HG03108 (cell line): ENCODE measurements around the gene IL6.
"Not testable (repeated sequence)": the region's sequence is repeated elsewhere in the genome, so short reads cannot be mapped to it uniquely, and the experiment has no call there.

ENCODE experiments used
- ATAC-seq: cut with Tn5 transposase; IDR thresholded peaks from one replicate; pipeline ENCODE4 v1.9.1; 2021; ENCODE audit warnings: moderate library complexity; ENCODE audit not compliant: unreplicated experiment

The IL6 gene

DNA sequence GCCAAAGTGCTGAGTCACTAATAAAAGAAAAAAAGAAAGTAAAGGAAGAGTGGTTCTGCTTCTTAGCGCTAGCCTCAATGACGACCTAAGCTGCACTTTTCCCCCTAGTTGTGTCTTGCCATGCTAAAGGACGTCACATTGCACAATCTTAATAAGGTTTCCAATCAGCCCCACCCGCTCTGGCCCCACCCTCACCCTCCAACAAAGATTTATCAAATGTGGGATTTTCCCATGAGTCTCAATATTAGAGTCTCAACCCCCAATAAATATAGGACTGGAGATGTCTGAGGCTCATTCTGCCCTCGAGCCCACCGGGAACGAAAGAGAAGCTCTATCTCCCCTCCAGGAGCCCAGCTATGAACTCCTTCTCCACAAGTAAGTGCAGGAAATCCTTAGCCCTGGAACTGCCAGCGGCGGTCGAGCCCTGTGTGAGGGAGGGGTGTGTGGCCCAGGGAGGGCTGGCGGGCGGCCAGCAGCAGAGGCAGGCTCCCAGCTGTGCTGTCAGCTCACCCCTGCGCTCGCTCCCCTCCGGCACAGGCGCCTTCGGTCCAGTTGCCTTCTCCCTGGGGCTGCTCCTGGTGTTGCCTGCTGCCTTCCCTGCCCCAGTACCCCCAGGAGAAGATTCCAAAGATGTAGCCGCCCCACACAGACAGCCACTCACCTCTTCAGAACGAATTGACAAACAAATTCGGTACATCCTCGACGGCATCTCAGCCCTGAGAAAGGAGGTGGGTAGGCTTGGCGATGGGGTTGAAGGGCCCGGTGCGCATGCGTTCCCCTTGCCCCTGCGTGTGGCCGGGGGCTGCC, at the start of gene IL6:
Gene IL6, plus strand, starts transcription at position 294 of the 807 bp plus-strand sequence. Its CDS starts 63 bp downstream, at position 357.
- ATAC-seq = no peak

DNA sequence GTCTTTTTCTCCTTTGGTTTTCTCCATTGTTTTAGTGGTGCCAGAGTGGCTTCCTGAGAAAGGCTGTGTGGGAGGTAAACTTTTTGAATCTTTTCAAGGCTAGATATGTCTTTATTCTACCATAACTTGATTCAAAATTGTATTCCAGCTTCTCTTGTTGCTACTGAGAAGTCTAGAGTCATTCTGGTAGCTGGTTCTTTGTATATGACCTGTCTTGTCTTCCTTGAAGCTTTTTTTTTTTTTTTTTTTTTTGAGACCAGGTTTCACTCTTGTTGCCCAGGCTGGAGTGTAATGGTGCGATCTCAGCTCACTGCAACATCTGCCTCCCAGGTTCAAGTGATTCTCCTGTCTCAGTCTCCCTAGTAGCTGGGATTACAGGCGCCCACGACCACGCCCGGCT, 49.7 kb upstream of the IL6 start:
- not testable (repeated sequence) for ATAC-seq

DNA sequence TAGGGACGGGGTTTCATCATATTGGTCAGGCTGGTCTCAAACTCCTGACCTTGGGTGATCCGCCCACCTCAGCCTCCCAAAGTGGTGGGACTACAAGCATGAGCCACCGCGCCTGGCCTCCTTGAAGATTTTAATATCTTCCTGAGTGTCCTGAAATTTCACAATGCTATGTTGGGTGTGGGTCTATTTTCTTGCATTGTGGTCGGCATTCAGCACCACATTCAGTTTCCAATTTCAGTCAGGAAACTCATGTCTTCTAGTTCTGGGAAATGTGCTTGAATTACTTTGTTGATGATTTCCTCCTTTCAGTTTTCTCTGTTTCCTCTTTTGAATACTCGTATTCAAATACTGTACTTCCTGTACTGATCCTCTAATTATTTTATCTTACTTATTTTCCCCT, 49.3 kb upstream of the IL6 start:
- ATAC-seq = no peak

DNA sequence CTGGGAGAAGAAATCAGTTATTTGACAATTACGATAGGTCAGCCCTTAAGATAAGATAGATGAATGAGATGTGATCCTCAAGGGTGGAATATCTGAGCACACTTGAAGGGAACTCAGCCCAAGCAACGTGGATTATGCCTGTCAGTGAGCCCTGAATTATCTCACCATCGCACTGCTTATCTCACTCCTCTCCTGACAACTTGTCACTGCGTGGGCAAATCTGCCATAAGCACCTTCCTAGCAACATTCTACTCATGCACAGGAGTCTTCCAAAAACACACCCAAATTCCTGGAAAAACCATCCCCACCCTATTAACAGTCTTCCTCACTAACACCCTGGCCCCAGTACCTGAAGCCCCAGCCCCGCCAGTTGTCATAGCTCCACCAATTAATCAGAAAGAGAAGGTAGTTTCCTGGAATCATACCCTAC, 46.5 kb upstream of the IL6 start:
- ATAC-seq = no peak

DNA sequence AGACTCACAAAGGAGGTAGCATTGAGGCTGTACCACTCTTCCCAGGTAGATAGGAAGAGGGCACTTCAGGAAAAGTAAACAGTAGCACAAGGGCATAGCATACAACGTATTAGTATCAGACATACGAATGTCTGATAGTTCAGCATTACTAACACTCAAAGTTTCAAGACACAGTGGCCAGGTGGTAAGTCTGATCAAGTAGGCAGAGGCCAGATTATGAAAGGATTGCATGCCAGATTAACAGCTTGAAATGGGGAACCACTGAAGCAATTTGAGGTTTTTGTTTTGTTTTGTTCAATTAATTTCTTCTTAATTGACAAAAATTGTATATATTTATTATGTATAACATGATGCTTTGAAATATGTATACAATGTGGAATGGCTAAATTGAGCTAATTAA, 45.7 kb upstream of the IL6 start:
- ATAC-seq = no peak

DNA sequence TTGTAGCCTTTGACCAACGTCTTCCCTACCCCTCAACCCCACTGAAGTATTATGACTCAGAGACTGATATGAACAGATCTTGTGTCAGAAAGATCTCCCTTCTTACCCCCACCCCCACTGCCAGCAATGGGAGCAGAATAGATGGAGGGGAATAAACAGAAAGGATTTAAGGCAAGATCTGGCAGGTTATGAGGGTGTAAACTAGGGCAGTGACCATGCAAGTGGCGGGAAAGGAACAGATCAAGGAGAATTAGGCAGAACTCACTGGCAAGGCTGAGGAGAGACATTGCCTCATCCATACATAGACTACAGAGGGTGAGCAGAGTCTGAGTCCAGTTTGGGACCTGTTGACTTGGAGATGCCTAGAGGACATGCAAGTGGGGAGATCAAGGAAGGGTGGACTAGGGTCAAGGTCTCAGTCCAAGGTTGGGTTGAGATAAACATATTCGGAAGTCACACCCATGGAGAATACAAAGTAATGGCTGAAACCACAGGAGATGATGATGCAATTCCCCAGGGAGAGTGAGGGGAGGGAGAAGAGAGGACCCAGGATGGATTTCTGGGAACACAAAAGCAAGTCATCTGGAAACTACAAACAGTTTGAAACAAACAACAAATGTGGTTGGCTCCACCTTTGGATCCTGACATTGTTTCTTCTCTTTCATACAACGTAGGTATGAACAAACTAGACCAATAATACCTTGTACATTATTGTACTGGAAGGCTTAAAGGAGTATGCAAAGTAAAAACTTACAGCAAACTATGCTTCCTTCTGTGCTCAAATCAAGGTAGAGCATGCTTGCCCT, 44.9 kb upstream of the IL6 start:
- no peak for ATAC-seq

DNA sequence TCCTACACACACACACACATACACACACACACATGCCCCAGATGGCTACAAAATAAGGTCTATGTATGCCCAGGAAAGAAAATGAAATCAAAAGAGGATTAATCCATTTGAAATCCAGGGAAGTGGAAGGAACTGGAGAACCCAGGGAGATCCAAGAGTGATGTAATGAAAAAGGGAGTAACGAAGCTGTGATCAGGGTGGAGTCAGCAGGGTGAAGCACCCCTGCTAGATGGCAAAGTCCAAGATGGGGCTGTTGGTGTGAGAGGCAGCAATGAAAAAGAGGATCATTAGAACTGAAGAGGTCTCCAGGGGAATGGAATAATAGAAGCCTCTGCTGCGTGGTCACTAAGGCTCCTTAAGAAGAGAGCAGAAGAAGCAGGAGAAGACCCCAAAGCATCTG, 43.6 kb upstream of the IL6 start:
- no peak for ATAC-seq

DNA sequence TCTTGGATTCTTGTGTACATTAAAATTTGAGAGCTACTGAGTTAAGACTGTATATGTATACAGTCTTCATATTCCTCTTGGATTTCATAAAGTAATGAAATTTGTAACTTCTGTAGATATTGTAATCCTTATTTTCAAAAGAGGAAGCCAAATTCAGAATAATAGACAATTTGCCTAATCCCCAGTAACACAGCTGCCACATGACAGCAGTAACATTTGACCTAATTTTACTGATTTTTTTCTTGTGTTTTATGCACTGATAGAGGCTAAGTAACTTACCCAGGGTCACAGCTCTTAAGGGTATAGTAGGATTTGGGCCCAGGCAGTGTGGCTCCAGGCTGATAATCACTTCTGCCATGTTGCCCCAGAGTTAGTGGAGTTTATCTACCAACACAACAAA, 40.4 kb upstream of the IL6 start:
- no peak for ATAC-seq

DNA sequence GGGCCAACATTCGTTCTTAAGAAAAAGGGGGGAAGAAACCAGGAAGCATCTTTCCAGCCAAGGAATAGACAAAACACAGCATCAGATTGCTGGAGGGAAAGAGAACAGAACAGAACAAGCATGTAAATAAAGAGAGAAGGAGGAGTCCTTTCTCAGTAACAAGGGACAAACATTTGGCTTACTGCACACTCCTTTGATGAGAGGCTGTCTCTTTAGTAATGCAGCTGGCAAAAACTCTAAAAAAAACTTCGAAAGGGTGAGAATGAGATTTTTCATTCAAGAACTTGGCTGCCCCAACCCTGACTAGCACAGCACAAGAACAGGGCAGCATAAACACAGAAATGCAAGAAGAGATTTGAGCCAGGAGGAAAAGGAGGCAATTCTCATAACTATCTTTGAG, 38.9 kb upstream of the IL6 start:
- ATAC-seq = no peak

DNA sequence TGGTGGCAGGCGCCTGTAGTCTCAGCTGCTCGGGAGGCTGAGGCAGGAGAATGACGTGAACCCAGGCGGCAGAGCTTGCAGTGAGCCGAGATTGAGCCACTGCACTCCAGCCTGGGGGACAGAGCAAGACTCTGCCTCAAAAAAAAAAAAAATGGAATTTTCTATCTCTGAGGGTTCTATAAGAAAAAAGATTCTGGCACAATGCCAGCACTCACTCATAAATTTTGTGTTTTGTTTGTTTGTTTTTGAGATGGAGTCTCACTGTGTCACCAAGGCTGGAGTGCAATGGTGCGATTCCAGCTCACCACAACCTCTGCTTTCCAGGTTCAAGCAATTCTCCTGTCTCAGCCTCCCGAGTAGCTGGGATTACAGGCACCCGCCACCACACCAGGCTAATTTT, 38.1 kb upstream of the IL6 start:
- ATAC-seq = not testable (repeated sequence)

DNA sequence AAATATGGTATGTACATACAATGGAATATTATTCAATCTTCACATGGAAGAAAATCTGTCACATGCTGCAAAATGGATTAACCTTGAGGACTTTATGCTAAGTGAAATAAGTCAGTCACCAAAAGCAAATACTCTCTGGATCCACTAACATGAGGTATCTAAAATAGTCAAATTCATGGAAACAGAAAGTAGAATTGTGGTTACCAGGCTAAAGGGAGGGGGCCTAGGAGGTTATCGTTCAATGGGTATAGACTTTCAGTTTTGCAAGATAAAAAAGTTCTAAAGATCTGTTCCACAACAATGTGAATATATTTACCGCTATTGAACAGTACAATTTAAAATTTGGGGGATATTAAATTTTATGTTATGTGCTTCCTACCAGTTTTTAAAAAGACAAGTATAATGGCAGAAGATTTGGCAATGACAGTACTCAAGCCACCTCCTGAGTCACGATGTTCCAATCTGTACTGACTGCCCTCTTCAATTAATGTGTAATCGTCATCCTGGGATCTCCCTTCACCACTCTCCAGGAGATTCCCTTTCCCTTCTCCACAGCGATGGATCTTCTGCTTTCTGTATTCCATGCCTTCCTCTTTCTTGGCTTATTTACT, 32.3 kb upstream of the IL6 start:
- no peak for ATAC-seq

DNA sequence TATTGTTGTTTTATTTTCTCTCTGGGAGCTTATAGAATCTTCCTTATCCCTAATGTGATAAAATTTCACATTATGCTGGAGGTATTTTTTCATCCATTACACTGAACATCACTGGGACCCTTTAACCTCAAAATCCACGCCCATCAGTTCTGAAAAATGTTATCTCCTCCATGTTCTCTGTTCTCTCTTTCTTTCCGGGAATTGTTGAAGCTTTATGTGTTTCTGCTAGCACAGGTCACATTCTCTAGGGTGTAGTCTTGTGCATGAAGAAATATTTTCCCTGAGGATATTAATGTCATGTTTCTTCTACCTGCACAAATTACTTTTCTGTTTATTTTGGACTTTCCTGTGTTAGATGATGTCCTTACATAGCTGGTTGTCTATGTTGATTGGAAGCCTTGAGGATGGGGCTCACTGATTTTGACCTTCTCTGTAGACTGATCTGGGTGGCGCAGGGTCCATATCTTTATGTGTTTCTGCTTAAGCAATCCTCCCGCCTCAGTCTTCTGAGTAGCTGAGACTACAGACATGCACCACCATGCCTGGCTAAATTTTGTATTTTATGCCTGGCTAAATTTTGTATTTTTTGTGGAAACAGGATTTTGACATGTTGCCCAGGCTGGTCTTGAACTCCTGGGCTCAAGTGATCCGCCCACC, 31.4 kb upstream of the IL6 start:
- ATAC-seq = no peak

DNA sequence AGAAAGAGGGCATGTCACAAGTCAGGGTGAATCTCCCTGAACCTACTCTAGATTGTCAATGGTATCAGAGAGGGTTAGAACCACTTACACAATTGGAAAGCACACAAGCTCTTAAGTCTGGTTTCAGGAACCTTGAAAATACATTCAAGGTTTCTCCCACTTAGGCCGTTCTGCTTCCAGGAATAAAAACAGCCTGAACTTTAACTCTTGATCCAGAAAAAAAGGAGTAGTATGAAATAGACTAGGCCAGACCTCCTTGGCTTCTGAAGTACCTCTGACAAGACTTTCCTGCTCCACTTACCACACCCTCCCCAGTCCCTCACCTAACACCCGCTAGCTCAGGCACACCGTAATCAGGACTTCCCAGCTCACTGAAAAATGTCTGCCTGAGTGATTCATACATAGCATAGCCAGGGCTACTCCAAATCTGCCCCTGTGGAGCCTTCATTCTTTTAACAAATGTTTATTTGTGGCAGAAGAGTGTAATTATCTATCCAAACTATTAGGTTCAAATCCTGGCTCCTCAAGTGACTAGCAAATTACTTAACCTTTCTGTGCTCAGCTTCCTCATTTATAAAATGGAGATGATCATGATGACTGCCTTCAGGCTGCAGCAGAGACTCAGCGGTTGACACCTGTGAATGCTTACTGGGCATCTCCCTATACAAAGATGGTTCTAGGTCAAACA, 30.3 kb upstream of the IL6 start:
- no peak for ATAC-seq

DNA sequence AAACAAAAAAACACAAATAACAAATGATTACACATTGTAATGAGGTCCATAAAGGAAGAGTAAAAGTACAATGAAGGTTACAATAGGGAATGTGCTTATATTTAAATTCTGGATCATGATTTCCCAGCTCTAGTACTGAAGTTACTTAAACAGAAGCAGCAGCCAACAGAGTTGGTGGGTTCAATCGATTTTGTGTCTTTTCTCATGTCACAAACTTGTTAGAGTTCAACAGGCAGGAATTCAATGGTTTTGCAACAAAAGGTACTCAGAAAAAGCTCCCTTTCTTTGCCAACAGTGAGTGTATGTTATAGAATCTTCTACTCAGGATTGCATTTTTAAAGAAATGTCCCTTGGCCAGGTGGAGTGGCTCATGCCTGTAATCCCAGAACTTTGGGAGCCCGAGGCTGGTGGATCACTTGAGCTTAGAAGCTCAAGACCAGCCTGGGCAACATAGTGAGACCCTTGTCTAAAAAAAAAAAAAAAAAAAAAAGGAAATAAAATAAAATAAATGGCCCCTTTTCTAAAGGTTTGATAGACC, 29.6 kb upstream of the IL6 start:
- no peak for ATAC-seq

DNA sequence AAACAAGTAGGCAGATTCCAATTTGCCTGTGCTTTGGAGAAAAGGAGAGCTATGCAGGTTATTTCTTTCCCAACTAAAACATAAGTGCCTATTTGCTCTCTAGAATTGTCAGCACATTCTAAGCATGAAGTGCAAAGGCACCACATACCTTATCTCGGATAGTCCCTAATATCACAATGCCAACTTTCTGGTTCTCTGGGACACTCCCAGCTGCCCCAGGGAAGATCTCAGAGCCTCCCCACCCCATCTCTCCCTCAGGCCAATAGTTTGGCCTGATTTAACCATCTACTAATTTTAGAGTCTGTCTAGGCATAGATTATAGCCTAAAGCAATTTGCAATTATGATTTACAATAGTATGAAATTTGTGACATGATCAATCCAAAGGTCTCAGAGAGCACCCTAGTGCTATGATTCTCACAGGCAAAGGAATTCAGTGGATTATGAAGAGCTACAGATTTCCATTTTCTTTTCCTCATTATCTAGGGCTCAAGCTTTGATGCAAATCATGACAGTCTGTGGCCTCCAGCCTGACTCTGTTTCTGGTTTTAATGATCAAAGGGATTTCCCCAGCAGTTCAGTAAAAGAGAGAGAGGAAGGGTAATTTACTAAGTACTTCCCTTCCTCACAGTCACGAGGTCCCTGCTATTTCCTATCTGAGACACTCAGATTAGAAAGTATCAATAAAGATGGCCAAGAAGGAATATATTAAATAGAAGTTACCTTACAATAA, 29.0 kb upstream of the IL6 start:
- ATAC-seq = peak; percentile 71

DNA sequence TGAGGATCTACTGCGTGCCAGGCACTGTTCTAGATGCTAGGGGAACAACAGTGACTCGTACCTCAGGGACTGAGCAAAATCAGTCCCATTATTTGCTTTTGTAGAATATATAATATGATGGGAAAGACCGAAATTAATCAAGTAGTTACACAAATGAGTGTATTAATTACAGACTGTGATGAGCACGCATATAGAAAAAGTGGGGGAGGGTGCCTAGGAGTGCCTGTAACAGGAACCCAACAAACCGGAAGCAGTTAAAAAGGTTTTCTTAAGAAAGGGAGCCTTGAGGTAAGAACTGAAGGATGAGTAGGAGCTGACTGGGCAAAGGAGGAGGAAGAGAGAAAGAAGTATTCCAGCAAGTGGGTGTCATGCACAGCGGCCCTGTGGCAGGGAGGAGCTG, 28.2 kb upstream of the IL6 start:
- no peak for ATAC-seq

DNA sequence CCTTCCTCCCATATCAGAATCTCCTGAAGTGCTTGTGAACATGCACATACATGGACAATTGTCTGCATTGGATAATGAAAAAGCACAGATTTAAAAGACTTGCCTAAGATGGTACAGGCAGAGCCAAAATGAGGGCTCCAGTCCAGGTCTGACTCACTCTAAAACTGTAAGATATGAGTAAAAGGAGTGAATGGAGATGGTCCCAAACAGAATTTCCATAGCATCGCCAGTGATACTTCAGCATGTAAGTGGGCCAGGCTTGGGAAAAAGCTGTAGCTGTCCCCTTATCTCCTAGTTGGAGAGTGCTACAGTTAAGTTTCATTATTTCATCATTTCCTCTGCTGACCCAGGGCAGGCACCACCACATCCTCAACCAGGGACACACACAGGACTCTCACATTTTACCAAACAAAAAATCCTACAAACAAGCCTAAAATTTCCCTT, 26.4 kb upstream of the IL6 start:
- no peak for ATAC-seq

DNA sequence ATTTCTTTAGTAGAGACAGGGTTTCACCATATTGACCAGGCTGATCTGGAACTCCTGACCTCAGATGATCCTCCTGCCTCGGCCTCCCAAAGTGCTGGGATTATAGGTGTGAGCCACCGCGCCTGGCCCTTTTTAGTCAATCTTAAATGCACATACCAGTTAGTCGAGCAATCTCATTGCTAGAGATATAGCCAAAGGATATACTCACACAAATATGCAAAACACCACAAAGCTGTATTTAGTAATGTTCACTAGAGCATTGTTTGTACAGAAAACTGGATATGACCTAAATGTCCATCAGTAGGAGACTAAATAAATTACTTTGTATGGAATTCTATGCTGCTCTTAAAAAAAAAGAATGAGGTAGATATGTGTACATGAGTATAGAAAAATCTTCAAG, 24.5 kb upstream of the IL6 start:
- no peak for ATAC-seq

DNA sequence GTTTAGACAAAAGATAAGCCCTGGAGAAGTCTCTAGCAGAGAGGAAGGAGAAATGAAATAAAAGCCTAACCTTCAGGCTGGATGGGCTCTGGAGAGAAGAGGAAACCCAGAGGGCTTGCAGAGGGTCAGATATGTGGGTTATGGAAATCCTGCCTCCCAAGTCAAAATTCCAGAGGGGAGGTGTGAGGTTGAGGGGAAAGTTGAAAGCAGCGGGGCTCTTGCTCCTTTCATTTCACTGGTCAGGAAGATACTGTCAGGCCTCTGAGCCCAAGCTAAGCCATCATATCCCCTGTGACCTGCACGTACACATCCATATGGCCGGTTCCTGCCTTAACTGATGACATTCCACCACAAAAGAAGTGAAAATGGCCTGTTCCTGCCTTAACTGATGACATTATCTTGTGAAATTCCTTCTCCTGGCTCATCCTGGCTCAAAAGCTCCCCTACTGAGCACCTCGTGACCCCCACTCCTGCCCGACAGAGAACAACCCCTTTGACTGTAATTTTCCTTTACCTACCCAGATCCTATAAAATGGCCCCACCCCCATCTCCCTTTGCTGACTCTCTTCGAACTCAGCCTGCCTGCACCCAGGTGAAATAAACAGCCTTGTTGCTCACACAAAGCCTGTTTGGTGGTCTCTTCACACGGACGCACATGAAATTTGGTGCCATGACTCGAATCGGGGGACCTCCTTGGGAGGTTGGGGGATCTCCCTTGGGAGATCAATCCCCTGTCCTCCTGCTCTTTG, 23.7 kb upstream of the IL6 start:
- ATAC-seq = not testable (repeated sequence)
